HG02642 (cell line): Measurements from ENCODE around the gene SLC2A10.

Experiments used
- ATAC-seq: cut with Tn5 transposase; IDR thresholded peaks from one replicate; pipeline ENCODE4 v1.9.1; 2021; ENCODE audit warnings: mild to moderate bottlenecking; ENCODE audit not compliant: unreplicated experiment, poor library complexity

SLC2A10 gene

DNA sequence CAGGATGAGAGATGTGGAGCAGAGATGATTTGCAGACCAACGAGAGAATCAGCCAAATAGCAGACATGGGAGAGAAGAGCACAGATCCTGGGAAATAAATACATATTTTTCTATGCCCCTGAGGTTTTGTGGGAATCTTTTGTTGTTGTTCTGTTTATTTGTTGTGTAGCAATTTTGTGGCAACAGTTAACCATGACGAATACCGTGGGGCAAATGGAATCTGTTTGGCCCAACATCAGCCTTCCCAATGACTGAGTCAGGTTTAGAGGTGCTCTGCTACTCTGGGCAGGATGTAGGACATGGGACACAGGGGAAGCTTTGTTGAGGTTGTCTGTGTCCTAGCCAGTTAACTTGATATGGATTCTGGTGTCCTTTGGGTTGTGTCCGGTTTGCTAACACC, 7.9 kb upstream of the SLC2A10 start:
- ATAC-seq: no peak

DNA sequence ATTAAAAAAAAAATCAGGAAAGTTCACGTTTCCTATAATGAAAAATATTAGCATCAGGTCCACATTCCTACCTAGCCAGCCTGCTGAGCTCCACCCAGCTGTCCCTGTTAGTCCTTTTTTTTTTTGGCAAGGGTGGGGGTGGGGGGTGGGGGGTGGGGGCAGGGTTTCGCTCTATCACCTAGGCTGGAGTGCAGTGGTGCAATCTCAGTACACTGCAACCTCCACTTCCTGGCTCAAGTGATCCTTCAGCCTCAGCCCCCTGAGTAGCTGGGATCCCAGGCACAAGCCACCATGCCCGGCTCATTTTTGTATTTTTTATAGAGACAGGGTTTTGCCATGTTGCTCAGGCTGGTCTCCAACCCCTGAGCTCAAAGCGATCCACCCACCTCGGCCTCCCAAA, 7.5 kb upstream of the SLC2A10 start:
- no peak for ATAC-seq

DNA sequence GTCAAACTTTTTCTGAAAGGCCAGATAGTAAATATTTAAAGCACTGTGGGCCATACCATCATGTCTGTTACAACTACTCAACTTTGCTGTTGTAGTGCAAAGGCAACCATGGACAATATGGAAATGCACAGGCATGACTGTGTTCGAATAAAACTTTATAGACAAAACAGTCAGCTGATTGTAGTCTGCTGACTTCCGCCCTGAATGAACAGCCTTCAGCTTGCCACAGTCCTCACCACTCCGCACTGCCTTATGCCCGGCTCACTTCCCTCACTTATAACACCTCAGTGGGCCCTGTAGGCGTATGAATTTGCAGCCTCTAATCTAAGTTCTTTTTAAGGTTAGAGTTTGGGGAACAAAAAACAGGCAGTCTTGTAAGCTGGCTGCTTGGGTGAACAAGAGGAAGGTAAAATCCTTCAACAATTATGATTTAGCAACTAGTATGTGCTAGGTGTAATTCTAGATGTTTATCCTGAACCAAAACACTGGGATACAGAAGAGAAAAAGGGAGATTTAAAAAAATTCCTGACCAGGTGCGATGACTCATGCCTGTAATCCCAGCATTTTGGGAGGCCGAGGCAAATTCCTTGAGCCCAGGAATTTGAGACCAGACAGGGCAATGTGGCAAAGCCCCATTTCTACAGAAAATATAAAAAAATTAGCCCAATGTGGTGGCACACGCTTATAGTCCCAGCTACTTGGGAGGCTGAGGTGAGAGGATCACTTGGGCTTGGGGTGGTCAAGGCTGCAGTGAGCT, 6.8 kb upstream of the SLC2A10 start:
- no peak for ATAC-seq

DNA sequence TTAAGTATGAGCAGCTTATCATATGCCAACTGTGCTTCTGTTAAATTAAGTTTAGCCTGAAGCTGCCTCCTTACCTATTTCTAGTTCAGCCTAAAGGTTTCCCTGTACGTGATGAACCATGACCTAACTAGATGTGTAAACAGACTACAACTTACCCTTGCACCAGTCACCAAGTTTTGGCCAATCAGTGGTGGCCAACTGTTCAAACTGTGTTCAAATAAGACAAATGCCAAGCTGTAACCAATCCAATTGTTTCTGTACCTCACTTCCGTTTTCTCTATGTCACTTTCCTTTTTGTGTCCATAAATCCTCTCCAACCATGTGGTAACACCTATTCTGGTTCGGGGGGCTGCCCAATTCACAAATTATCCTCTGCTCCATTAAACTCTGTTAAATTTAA, 6.0 kb upstream of the SLC2A10 start:
- no peak for ATAC-seq

DNA sequence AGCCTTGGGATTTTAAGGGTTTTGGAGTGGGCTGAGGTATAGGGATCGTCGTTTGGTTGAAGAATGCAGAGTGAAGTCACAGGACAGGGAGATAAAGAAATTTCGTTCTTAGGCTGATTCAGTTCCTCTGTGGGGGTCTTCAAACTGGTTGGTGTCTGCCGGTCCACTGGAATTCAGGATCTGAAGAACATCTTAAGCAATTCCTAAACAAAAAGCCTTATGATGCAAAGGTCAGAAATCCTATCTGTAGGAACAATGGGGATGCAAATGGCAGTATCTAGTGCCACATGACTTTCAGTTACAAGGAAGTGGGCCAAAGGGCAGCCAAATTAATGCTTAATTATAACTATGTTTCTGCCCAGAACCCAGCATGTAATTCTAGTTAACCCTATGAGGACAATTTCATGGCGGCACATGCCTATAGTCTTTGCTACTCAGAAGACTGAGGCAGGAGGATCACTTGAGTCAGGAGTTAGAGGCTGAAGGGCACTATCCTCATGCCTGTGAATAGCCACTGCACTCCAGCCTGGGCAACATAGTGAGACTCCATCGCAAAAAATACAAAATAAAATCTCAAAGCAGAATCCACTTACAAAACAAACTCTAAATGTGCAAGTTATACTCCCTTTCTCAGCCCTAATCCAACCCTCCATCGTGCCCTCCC, 4.6 kb upstream of the SLC2A10 start:
- ATAC-seq: no peak

DNA sequence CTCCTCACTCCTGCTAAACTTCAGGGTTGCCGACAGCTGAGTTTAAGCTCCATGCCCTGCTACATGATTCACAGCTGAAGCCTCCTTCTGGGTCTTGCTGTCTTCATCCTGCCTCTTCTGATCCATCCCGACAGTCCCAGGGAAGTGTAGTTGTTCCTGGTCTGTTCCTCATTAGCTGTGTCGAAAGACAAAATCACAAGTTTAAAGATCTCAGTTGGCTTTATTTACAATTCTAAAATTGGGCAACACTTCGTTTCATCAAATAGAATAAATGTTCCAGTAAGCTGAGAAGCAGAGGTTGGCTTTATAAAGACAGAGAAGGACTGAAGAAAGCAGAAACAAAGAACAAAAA, 4.1 kb upstream of the SLC2A10 start:
- ATAC-seq: no peak

DNA sequence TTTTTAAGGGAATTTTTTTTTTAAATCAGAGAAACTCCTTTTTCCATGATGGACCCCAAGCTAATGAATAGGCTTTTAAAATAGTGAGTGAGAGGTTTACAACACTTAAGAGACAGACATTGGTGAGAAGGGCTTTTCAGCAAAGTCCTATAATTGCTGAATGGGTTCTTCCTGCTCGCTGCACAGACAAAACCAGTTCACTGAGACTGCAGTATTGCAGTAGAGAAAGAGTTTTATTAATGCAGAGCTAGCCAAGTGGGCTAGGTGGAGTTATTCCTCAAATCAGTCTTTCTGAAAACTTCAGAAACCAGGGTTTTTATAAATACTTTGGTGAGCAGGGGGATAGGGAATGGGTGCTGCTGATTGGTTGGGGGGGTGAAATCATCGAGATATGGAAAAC, 3.2 kb upstream of the SLC2A10 start:
- ATAC-seq: no peak

DNA sequence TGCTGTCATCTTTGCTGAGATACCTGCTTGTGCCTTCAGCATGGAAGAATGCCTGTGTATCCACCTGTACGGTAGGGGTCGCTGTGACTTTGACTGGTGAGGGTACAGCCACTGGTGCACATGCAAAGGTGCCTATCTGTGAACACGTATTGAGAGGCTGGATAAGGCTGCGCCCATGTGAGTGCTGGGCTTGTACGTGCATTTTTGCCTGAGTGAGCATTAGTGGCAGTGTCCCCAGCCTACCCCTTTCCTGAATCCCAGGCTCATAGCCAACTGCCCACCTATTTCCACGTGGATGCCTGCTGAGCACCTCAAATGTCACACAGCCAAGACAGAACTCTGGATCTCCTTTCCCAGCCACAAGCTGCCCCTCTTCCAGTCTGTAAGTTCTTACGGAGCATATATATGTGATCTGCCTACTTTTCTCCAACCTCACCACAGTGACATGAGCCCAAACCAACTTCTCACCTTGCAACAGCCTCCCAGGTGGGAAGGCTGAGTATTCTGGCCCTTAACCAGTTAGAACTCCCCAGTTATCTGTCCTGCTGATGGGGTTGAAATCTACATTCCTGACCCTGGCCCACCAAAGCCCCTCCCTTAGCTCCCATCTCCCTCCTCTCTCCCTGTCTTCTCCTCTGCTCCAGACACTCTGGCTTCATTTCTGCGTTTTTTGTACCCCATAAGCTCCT, 1.1 kb upstream of the SLC2A10 start:
- no peak for ATAC-seq

DNA sequence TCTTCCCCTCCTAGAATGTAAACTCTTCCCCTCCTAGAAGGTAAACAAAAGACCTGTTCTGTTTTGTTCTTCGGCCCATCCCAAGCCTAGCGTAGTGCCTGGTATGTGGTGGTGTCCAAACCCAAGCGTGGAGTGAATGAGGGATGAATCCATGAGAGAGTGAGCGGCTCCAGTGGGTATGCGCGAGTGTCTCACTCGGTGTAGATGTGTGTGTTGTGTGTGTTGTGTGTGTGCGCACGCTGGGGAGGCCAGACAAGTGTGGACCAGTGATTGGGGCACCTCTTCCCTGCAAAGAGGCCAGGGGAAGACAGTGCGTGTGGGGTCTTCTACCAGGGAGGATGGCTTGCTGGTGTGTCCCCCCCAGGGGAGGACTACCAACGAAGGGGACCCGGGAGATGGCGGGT, 392 bp upstream of the SLC2A10 start:
- ATAC-seq: no peak

DNA sequence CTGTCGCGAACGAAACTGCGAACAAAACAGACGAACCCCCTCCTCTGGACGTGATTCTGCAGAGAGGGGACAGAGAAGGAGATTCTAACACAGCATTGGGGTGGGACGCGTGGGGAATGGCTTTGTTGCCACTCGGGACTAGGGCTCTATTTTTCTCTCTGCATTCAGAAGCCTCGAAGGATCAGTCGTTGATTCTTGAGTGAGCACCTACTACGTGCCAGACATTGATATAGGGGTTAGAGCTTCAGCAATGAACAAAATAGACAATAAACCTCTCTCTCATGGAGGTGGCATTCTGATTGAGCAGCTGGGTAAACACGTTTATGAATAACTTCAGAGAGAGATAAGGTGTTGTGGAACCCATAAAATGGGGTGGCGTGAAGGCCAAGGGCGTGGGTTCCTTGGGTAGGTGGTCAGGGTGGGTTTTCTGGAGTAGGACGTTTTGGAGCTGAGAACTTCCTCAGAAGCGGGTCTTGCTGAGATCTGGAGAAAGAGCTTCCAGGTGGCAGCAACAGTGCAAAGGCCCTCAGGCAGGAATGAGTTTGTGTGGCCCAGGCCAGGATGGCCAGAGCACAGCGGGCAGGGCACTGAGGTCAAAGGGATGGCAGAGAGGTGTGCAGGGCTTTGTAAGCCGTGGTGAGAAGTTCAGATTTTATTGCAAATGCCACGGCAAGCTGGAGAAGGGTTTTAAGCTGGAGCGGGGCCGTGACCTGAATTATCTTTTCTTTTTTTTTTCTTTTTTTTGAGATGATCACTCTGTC, 884 bp downstream of the SLC2A10 start:
- ATAC-seq: no peak

DNA sequence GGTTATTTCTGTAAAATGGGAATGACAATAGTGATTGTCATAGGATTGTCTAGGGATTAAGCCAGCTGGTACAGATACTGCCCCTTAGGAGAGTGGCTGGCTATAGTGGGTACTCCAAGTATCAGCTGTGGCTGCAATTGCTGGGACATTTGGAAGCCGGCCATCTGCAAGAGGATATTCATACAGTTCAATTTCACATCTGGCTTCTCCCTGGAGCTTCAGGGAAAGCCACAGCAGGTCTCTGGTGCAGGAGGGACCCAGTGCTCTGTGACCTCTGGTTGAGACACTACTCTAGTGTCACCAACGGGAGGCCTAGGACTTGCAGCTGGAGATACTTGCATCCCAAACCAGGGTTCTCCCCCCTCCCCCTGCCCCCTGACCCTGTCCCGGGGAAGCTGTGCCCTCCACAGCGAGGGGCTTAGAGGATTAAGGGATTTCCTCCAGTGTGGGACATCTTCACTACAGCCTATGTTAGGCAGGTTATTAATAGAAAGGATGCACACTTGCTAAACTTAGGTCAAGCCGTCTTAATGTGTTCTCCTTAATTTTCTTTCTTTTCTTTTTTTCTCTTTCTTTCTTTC, 2.7 kb downstream of the SLC2A10 start:
- no peak for ATAC-seq

DNA sequence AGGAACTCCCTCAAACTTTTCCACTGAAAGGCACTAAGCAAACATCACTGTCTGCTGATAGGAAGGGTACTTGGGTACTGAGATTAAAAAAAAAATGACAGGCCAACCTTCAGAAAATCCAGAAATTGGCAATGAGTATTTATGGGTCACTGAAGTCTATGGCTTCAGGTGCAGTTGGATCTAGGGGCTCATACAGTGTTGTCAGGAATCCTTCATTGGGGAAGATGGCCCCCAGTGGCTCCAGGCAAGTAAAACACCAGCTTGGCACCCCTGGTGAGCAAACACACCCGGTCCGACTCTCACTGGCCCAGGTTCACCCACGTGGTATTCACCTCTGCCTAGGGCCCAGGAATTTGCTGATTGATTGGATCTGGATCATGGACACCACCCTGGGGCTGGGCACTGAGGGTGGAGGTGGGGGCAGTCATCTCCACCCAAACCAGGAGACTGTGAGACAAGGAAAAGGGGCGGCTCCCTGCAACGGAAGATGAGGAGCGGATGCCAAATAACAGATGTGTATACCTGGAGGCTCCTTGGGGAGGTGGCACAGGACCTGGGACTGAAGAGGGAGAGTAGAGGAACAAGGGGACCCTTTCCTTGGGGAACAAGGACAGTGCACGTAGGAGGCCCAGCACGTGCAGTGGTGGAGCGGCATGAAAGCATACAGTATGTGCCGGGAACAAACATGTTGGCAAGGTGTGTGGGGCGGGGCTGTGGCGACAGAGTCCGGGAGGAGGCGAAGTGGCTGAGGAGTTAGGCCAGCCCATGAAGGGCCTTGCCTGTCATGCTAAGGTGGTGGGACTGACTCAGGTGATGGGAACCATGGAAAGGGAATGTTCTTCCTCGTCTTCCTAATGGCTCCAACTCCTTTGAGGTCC, 4.7 kb downstream of the SLC2A10 start:
- no peak for ATAC-seq

DNA sequence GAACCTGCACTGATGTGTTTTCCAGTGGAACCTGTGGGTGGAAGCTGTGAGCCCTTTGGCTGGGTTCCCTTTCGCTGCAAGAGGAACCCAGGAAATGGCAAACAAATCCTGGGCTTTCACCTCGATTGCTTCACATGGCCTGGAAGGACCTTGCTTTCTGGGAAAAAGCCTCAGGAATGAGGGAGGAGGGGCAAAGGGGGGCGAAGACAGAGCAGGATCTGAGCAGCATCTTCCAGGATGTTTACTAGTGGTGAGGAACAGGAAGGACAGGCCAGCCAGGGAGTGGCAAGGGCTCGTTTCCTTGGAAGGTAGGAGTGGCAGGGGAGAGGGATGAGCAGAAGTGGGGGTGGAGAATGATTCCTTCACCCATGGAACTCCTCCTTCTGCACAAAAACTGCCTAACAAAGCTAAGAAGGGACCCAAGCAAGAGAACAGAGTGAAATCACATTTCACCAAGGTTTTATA, 5.9 kb downstream of the SLC2A10 start:
- no peak for ATAC-seq

DNA sequence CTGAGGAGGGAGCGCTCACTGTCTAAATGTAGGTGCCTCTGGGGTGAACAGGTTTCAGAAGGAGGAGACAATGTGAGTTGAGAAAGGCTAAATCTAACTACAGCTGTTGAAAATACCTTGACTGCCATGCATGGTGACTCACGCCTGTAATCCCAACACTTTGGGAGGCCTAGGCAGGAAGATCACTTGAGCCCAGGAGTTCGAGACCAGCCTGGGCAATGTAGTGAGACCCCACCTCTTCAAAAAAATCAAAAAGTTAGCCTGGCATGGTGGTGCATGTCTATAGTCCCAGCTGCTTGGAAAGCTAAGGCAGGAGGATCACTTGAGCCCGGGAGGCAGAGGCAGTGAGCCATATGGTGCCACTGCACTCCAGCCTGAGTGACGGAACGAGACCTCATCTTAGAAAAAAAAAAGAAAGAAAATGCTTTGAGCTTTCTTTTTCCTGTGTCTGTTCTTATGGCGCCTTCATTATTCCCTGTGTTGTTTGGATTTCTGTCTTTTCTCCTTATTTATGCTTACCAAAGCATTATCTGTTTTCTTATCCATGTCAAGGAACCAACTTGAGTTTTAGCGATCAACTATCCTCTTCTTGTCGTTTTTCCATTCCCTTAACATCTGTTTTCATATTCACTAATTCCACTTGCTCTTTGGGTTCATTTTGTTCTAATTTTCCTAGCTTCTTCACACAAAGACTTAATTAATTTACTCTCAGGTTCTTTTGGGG, 8.5 kb downstream of the SLC2A10 start:
- no peak for ATAC-seq

DNA sequence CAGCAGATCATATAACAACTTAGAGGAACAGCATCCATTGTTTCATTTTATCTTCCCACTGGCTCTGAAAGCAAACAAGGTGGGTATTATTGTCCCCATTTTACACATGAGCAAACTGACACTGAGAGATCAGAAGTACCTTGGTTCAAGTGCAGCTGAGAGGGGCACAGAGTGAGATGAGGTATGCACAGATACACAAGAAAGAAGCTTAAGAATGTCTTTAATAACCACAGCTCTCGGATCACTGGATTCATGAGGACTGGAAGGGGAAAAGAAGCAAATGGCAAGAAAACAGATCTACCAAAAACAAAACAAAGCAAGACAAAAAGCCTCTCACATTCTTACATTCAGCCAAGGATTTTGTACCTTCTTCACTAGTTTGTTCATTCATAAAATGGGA, 10.6 kb downstream of the SLC2A10 start:
- no peak for ATAC-seq

DNA sequence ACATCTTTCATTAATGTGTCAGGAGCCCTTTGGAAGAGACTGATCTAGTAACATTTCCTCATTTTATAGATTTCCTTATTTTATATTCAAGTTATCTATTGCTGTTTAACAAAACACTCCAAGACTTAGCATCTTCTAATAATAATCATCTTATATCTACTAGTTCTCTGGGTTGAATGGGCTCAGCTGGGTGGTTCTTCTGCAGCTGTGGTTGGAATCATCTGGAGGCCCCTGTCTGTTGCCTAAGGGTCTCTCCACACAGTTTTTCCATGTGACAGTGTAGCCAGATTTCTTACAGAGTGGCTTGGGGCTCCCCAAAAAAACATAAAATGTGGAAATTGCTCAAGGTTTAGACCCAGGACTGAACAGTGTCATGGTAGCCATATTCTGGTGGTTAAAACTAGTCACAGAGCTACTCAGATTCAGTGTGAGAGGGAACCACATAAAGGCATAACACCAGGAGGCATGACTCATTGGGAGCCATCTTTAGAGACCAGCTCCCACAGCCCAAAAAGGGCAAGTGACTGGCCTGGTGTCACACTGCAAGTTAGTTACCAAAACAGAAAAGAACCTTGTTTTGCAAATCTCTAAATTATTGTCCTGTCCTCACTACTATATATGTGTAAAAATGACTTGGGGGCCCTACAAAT, 11.5 kb downstream of the SLC2A10 start:
- no peak for ATAC-seq

DNA sequence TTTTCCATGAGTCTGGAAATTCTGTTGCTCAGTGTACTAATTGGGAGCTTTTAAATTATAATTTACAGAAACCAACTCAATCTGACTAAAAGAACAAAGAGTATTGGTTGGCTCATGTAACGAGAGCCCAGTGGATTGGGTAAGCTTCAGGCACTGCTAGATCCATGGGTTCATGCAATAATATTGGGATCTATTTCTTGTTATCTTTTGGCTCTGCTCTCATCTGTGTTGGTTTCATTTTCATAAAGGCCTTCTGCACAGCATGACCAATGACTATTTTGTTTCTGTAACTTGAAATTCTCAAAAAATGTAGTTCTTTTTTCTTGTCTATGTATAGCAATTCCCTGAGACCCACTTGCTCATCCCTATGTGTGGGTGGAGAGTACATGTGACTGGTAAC, 12.0 kb downstream of the SLC2A10 start:
- ATAC-seq: no peak

DNA sequence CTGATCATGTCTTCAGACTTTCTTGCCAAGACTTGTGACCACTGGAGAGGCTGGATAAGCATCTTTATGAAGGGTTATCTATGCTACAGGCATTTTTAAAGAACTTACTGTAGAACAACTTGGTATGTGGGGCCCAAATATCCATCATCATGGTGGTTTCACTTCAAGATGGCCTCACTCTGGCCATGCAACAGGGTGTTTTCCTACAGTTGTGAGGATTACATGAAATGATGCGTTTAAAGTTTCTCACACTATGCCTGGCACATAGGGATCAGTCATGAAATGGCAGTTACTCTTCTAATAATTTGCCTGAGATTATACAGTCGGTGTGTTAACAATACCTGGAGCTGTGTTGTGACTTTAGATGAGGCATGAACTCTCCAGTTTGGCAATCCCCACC, 13.0 kb downstream of the SLC2A10 start:
- no peak for ATAC-seq
